Measurements from ENCODE around the gene DYNC2H1. TPM values are rescaled to one million over a fixed set of nuclear protein-coding genes. Genes with fewer than 3 reads are reported as not detected.

DYNC2H1 gene
- polyA plus RNA-seq, 1 donor (not counting 4 experiments of a cell fraction or from before 2014, with no cell fraction given), result 18.5 TPM

GRCh38 chr11:103222806-103223205 lies 113.6 kb downstream of the DYNC2H1 start:
- Histone ChIP-seq H3K36me3 (ENCODE audit: control insufficient read depth in 2 of 2, extremely low read depth in 1 of 2, insufficient read depth in 2 of 2, low read length in 2 of 2) (no peaks in the 10 kb centered on the region), H3K27ac (ENCODE audit: control insufficient read depth, insufficient read depth, low read length) (no peak overlapping the region), H3K9ac (ENCODE audit: control insufficient read depth, extremely low read depth, insufficient read depth, low read length) (no peak overlapping the region), H2AFZ (ENCODE audit: control insufficient read depth, low read length) (no peak overlapping the region), H3K4me3 (ENCODE audit: control insufficient read depth in 2 of 3, extremely low read depth in 1 of 3, insufficient read depth in 2 of 3, low read depth in 1 of 3, low read length in 3 of 3) (no peak overlapping the region), H4K20me1 (ENCODE audit: control insufficient read depth, extremely low read depth, insufficient read depth, low read length) (no peaks in the 10 kb centered on the region), H3K27me3 (ENCODE audit: control insufficient read depth, extremely low read depth, insufficient read depth, low read length) (no peaks in the 10 kb centered on the region), H3K4me1 (ENCODE audit: control insufficient read depth, extremely low read depth, insufficient read depth, low read length) (no peaks in the 10 kb centered on the region), H3K79me2 (ENCODE audit: control insufficient read depth, insufficient read depth, low read length) (no peaks in the 10 kb centered on the region), H3K9me1 (ENCODE audit: control insufficient read depth, extremely low read depth, insufficient read depth, low read length) (no peaks in the 10 kb centered on the region), H3K4me2 (ENCODE audit: control insufficient read depth, extremely low read depth, insufficient read depth, low read depth, low read length) (no peak overlapping the region), H3K9me3 (ENCODE audit: control insufficient read depth, low read depth, low read length) (no peaks in the 10 kb centered on the region)
- FAIRE-seq (no peak), DNase-seq (ENCODE audit: low read depth, low spot score) (no peak)
- TF ChIP-seq CTCF (optimal IDR thresholded peaks at IDR 0.05 in 1 of 3, IDR thresholded peaks at IDR 0.05 in 1 of 3, conservative IDR thresholded peaks at IDR 0.05 in 1 of 3; ENCODE audit: extremely low read depth in 1 of 3, insufficient read depth in 2 of 3, low read length in 3 of 3) (no peak), EZH2 (IDR thresholded peaks at IDR 0.05; ENCODE audit: low read length) (no peak)
- dilution Hi-C loops (cut with MboI; ENCODE audit: extremely low pct_ligation_motif_present, low sequenced_read_pairs), result no loop called here

- H3K27me3 ChIP-seq (ENCODE audit: control insufficient read depth, extremely low read depth, insufficient read depth, low read length), result no peaks in the 10 kb centered on the region
- H3K4me2 ChIP-seq (ENCODE audit: control insufficient read depth, extremely low read depth, insufficient read depth, low read depth, low read length), result no peak overlapping the region
- H3K27ac ChIP-seq (ENCODE audit: control insufficient read depth, insufficient read depth, low read length), result no peak overlapping the region
- no peak for TF ChIP-seq CTCF (optimal IDR thresholded peaks at IDR 0.05 in 1 of 3, IDR thresholded peaks at IDR 0.05 in 1 of 3, conservative IDR thresholded peaks at IDR 0.05 in 1 of 3; ENCODE audit: extremely low read depth in 1 of 3, insufficient read depth in 2 of 3, low read length in 3 of 3)
- TF ChIP-seq EZH2 (IDR thresholded peaks at IDR 0.05; ENCODE audit: low read length), result no peak
- H3K36me3 ChIP-seq (ENCODE audit: control insufficient read depth in 2 of 2, extremely low read depth in 1 of 2, insufficient read depth in 2 of 2, low read length in 2 of 2), result no peaks in the 10 kb centered on the region
- H3K4me1 ChIP-seq (ENCODE audit: control insufficient read depth, extremely low read depth, insufficient read depth, low read length), result no peaks in the 10 kb centered on the region
- no peak overlapping the region for H3K4me3 ChIP-seq (ENCODE audit: control insufficient read depth in 2 of 3, extremely low read depth in 1 of 3, insufficient read depth in 2 of 3, low read depth in 1 of 3, low read length in 3 of 3)
- no peak for DNase-seq (ENCODE audit: low read depth, low spot score)
- no peaks in the 10 kb centered on the region for H3K79me2 ChIP-seq (ENCODE audit: control insufficient read depth, insufficient read depth, low read length)
- H2AFZ ChIP-seq (ENCODE audit: control insufficient read depth, low read length), result no peak overlapping the region
- no peaks in the 10 kb centered on the region for H3K9me3 ChIP-seq (ENCODE audit: control insufficient read depth, low read depth, low read length)
- dilution Hi-C loops (cut with MboI; ENCODE audit: extremely low pct_ligation_motif_present, low sequenced_read_pairs), result no loop called here
- no peaks in the 10 kb centered on the region for H3K9me1 ChIP-seq (ENCODE audit: control insufficient read depth, extremely low read depth, insufficient read depth, low read length)
- no peaks in the 10 kb centered on the region for H4K20me1 ChIP-seq (ENCODE audit: control insufficient read depth, extremely low read depth, insufficient read depth, low read length)
- no peak overlapping the region for H3K9ac ChIP-seq (ENCODE audit: control insufficient read depth, extremely low read depth, insufficient read depth, low read length)
- FAIRE-seq, result no peak
Observed at GRCh38 chr11:103228807-103229206, 119.6 kb downstream of the DYNC2H1 start.
